Activated CD4-positive, alpha-beta T cell treated with anti-CD3 and anti-CD28 coated beads for 48 hours (primary cell): ENCODE data around the gene BANP.
"Not testable (repeated sequence)": the region's sequence is repeated elsewhere in the genome, so short reads cannot be mapped to it uniquely, and the experiment has no call there.

Source experiments
- DNase-seq: peaks from one replicate; pipeline ENCODE4 v3.0.0-alpha.2; 2020

BANP gene

DNA sequence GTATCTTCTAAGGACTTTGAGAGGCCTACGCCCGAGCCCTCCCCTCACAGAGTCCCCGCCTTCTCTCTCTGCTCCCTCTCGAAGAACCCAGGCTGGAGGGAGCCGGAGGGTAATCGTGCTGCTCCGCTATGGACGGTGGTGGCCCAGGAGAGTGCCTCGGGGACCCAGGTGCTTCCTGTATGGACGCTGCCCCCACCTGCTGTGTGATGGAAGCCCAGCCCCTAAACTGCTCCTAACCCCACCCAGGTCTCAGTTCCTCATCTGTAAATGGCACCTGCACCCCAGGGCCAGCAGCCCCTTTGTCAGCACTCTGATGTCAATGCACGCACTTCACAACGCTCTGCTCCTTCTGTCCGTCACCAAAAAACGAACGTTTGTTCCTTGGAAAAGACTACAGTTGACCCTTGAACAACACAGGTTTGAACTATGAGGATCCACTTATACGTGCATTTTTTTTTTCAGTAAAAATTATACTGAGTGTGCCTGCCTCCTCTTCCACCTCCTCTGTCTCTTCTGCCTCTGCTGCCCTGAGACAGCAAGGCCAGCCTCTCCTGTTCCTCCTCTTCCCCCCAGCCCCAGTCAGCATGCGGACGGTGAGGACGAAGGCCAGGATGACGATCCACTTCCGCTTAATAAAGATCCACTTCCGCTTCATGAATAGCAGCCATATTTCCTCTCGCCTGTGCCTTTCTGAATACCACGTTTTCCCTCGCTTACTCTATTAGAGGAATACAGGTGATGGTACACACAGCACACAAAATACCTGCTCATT is 118.3 kb downstream of the BANP start:
- no peak for DNase-seq

- DNase-seq, result no peak
These were observed 119.1 kb downstream of the BANP start for GRCh38 chr16:88070341-88070740.

DNA sequence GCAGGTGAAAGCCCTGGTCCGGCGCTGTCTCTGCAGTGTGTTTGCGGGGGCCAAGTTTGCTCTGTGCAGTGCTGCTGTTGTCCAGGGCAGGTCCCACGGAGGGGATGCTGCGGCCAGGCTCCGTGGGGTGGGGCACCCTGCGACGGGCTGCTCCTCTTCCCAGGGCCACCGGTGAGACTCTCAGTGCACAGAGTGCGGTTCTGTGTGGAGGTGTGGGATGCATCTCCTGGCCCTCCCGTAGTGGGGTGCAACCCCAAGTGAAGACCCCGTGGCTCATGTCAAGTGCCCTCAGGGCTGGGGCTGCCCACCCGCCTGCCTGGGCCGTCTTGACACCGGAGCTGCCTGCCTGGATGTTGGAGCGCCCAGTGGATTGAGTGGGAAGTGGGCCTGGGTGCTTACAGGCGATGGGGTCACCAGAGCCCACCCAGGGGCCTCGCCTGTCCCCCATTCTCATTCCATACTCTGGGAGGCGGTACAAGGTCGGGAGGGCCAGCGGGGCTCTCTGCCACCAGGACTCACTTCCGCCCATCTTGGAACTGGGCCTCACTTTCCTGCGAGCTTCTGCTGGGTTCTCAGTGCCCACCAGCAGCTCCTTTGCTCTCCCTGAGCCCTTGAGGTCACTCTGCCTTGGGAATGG is 119.9 kb downstream of the BANP start:
- DNase-seq, result no peak

GRCh38 chr16:88071908-88072307 is 120.7 kb downstream of the BANP start:
- DNase-seq, result no peak

DNA sequence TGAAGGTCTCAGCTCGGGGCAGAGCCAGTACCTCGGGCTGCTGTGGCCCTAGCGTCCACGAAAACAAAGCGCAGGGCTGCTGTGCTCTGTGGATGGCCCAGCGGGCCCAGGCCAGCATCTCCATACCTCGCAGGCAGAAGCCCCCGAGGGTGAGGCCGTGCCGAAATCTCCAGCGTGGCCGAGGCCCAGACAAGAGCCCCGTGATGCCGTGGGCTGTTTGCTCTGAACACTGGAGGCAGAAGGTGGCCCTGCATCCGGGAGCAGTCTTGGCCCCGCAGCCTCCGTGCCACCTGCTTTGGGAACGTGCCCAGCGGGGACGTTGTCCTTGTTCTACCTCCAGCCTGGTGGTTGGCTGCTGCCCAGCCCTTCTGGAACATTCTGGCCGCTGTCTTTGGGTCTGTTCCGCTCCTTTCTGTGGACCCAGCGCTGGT is 121.4 kb downstream of the BANP start:
- DNase-seq, result no peak

GRCh38 chr16:88073201-88073721 is 122.0 kb downstream of the BANP start:
- DNase-seq, result no peak

DNA sequence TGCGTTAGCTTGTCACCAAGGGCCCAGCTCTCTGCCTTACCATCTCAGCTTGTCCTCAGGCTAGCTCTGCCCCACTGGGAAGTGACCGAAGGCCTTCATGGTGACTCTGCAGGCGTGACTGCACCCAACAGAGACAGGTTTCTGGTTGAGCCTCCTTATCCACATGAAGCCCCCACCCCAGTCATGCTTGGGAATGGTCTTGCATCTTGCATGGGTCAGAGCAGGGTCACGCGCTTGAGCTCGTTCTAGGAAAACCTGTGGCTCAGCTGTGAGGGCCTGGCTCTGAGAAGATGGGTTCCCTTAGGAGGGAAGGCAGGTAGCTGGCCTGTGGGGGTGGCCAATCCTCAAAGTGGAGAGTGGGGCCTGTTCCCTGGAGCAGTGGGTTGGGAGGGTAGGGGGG is 122.8 kb downstream of the BANP start:
- no peak for DNase-seq

- DNase-seq, result no peak
These were observed 125.1 kb downstream of the BANP start for GRCh38 chr16:88076211-88076931.

- not testable (repeated sequence) for DNase-seq
These were observed 125.7 kb downstream of the BANP start for GRCh38 chr16:88076932-88077320.

DNA sequence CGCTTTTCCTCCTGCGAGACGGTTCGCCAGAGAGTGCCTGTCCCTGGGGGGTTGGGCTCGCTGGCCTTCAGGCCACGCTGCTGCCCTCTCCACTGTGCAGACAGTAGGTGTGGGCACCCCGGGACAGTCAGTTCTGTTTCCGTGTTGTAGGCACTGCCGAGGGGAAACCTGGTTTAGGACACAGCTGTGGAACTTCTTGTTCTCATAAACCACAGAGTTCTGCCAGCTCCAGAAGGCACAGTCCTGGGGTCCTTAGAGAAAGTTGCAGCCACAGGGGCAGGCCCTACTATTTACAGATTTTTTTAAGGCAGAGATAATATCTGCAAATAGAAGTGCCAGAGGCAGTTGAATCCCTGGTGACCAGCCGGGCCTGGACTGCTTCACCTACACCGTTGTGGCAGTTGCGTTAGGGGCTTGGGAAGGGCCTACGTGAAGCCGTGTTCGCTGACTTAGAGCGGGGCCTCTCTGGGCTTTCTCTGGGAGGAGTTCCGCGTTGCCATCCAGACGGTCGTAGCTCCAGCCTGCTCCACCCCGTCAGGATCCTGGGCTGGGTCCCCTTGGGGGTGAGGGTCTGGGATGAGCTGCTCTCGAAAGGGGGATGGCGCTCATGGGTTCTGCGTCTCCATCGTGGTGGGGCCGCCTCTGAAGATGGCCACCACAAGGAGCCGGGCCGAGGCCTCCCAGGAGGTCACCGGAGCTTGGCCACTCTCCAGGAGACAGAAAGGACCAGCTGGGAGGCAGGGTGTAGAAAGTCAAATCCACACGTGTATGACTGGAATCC is 126.3 kb downstream of the BANP start:
- no peak for DNase-seq

DNA sequence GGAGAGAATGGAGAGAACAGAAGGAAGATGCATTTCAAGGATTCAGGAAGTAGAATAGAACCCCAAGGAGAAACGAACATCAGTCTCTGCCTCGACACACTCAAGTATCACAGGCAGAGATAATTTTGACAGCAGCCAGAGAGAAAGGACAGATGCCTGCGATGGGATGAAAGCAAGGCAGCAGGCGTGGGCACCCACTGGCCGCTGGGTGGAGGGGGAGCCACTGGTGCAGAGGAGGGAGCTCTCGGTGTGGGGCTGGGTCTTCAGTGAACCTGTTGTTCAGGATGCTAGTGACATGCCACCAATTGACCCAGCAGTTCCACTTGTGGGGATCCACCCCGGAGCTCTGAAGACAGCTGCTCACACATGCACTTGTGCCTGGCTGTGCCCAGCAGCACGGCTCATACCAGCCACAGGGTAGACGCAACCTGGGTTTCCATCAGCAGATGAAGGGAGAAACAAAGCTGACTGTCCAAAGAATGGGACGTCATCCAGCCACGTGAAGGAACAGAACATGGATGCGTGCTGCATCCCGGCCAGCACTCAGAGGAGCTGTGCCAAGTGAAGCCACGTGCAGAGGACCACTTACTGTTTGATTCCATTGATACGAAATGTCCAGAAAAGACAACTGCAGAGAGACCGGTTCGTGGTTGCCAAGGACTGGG is 127.0 kb downstream of the BANP start:
- DNase-seq, result no peak

GRCh38 chr16:88083582-88083981 is 132.3 kb downstream of the BANP start:
- DNase-seq, result no peak

- DNase-seq, result no peak
These were observed 133.6 kb downstream of the BANP start for GRCh38 chr16:88084881-88085280.

DNA sequence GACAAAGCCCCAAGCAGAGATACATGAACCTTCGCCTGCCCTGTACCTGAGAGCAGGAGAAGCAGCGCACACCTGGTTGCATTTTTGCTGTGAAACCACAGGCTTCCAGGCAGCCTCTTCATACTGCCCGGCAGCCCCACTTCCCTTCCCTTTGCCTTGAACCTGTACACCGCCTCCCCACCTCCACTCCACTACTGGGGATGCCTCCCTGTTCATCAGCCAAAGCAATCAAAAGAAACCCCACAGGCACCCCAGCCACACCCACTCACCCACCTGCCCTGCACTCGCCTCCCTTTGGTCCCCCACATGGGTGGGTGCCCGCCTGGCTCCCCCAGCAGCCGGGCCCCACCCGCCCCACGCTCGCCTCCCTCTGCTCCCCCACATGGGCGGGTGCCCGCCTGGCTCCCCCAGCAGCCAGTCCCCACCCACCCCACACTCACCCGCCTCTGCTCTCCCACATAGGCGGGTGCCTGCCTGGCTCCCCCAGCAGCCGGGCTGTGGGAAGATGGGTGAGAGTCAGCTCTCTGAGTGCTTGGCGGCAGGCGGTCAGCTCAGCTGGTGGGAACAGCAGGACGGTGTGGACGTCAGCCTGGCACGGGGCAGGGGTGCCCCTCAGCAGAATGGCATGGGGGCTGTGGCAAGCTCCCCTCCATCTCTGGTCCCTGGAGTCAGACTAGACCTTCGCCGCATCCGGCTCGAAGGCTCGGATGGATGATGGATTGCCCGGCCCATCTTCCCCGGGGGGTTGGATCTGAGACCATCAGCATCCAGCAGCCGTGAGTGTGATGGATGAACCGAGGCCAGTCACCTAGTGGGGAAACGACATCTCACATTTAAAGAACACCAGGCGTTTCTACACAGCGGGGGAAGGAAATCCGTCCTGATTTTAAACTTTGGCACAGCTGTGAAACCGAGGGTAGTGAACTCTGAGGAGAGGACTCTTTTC is 135.6 kb downstream of the BANP start:
- DNase-seq, result no peak

GRCh38 chr16:88087517-88087877 is 136.3 kb downstream of the BANP start:
- no peak for DNase-seq

DNA sequence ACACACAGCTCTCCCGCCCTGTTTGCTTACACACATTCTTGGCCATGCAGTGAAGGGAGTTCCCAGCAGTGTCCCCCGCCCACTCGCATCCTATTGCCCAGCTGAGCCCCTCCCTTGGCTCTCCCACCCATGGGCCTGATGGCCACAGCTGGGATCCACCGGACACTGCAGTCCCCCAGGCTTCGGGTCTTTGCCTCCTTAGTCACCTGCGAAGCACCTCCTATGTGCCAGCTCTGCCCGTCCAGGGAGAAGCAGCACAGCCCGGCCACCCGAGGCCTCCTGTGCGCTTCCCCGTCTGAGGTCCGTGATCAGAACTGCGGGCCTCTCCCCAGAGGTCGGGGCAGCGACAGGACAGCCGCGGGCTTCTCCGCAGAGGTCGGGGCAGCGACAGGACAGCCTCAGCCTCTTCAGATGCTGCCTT is 136.9 kb downstream of the BANP start:
- no peak for DNase-seq

DNA sequence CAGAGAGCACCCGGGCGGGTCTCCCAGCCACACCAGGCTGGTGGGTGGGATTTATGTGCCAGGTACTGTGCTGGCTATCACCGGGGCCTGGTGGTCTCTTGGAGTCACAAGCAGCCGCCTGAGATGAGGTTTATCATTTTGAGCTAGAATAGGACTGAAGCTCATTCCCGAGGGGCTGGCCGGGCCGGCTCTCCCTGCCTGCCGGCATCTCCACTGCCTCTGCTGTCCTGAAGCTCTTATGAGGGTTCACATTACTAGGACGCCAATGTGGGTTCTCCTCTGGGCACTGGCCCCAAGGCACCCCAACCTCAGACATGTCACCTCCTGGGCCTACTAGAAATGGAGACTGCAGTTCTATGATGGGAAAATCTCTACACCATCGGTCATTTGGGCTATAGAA is 137.4 kb downstream of the BANP start:
- DNase-seq, result not testable (repeated sequence)

- DNase-seq, result not testable (repeated sequence)
These were observed 137.8 kb downstream of the BANP start for GRCh38 chr16:88089071-88089470.

DNA sequence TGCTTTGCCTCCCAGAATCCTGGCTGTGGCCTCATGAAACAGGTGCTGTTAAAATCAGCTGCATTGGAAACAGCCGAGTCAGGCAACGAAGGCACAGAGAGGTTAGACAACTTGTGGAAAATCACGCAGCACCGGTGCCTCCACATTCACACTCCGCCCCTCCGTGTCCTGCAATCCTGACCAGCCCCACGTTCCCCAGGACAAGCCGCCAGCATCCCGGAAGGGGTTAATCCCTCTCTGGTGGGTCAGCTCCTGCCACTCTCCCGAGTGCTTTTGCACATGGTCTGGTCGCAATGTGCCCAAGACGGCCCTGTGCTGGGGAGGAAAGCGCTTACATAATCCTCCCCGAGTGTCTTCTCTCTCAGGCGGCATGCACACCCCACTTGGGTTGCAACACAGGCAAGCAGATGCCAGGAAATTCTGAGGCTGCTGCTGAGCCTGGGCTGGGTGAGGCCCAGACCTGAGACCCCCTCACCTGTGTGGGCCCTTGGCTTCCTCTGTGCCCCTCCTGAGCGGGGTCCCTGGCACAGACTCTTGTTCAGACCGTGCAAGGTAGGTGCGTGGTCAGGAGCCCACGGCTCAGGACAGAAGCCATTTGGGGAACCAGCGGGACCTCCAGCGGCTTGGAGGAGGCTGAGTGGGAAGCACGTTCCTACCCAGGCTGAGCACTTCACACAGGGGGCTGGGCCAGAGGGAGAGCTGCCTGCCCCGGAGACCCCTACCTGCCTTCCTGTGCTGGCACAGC is 138.6 kb downstream of the BANP start:
- DNase-seq, result not testable (repeated sequence)
